T-helper 2 cell treated with Interferon-gamma antibody and Interleukin-4, amounts not matched to agents 100 ng/mL and 5 ng/mL, for 36 hours (primary cell): ENCODE measurements around the gene ST6GALNAC5. TPM values are rescaled to one million over a fixed set of nuclear protein-coding genes. Genes with fewer than 3 reads are reported as not detected.
"Not testable (repeated sequence)": the region's sequence is repeated elsewhere in the genome, so short reads cannot be mapped to it uniquely, and the experiment has no call there.

Experiments used
- intact Hi-C: fragments of 100-400 bp; cut with micrococcal nuclease; formaldehyde crosslinking; loops from one replicate; pipeline ENCODE4 v1.15.1; 2023
- total RNA-seq: library from RNA; stranded (reverse); gene quantifications from 2 replicates; pipeline ENCODE4 v1.2.3, GENCODE V29; 2022

Gene ST6GALNAC5
- total RNA-seq, 1 donor from 2014 or later: not detected

- intact Hi-C loops: no loop called here
Measured at GRCh38 chr1:76866566-76866965, 714 bp upstream of the ST6GALNAC5 start.

GRCh38 chr1:76868154-76868882 is 1.0 kb downstream of the ST6GALNAC5 start:
- intact Hi-C loops: no loop called here

- intact Hi-C loops: no loop called here
Measured at GRCh38 chr1:76868916-76869315, 1.6 kb downstream of the ST6GALNAC5 start.

GRCh38 chr1:76870037-76870436 is 2.8 kb downstream of the ST6GALNAC5 start:
- intact Hi-C loops: no loop called here

- intact Hi-C loops: no loop called here
Measured at GRCh38 chr1:76871355-76871974, 4.2 kb downstream of the ST6GALNAC5 start.

- intact Hi-C loops: no loop called here
Measured at GRCh38 chr1:76872944-76873343, 5.7 kb downstream of the ST6GALNAC5 start.

- intact Hi-C loops: no loop called here
Measured at GRCh38 chr1:76876655-76877395, 9.5 kb downstream of the ST6GALNAC5 start.

GRCh38 chr1:76879014-76879413 is 11.7 kb downstream of the ST6GALNAC5 start:
- intact Hi-C loops: not testable (repeated sequence)

- intact Hi-C loops: no loop called here
Measured at GRCh38 chr1:76881762-76882161, 14.5 kb downstream of the ST6GALNAC5 start.

- intact Hi-C loops: no loop called here
Measured at GRCh38 chr1:76891931-76892622, 24.8 kb downstream of the ST6GALNAC5 start.

GRCh38 chr1:76892675-76893074 is 25.4 kb downstream of the ST6GALNAC5 start:
- intact Hi-C loops: no loop called here

- intact Hi-C loops: loop anchor here (5.0 kb wide), 1 partner anchor 226 kb away; no protein-coding TSS in a partner anchor
Measured at GRCh38 chr1:76901158-76901767, 34.0 kb downstream of the ST6GALNAC5 start.

GRCh38 chr1:76905876-76906595 is 38.8 kb downstream of the ST6GALNAC5 start:
- intact Hi-C loops: no loop called here

- intact Hi-C loops: no loop called here
Measured at GRCh38 chr1:76909311-76909710, 42.0 kb downstream of the ST6GALNAC5 start.

GRCh38 chr1:76919085-76919484 is 51.8 kb downstream of the ST6GALNAC5 start:
- intact Hi-C loops: no loop called here

- intact Hi-C loops: no loop called here
Measured at GRCh38 chr1:76921590-76921989, 54.3 kb downstream of the ST6GALNAC5 start.

GRCh38 chr1:76925825-76926224 is 58.5 kb downstream of the ST6GALNAC5 start:
- intact Hi-C loops: no loop called here

GRCh38 chr1:76928522-76928921 is 61.2 kb downstream of the ST6GALNAC5 start:
- intact Hi-C loops: no loop called here

- intact Hi-C loops: no loop called here
Measured at GRCh38 chr1:76929136-76929535, 61.9 kb downstream of the ST6GALNAC5 start.
